ENCODE results near the gene CYBC1.

CYBC1 gene

DNA sequence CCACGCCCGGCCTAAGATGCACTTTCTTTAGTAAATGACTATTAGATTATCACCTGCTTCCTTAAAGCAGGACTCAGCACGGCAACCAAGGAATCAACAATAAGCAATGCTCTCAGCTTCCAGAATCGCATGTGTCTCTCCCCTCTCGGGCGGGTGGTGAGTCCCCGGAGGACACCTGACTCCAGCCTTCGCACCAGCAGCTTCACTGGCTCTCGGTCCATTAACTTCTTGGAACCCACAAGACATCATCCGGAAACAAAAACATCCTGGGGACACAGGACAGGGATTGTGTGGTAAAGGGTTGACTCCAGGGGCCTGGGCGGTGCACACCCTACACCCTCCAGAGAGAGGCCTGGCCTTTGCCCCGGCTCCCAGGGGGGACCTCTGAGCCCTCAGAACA, 56.3 kb downstream of the CYBC1 start:
- no peak for TF ChIP-seq CTCF (IDR thresholded peaks at IDR 0.05; ENCODE audit: low read depth, low read length)
- no peak for DNase-seq (ENCODE audit: extremely low read depth, low read depth)

DNA sequence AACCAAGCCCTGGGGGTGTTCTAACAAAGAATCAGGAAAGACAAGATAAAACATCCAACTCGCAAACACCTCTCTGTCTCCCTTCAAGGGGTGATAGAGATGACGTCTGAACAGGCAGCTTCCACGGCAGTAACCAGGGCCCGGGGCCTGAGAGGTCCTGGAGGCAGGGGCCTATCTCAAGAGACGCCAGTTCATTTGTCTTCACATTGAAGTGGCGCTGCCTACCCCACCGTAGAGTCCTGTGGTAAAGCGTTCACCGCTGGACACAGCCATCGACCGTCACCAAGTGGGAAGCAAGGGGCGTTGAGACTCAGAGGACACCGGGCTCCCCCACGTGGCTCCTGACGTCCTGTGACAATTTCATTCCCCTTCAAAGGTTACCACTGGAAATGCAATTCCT, 57.6 kb downstream of the CYBC1 start:
- no peak for DNase-seq (ENCODE audit: extremely low read depth, low read depth)
- TF ChIP-seq CTCF (IDR thresholded peaks at IDR 0.05; ENCODE audit: low read depth, low read length): no peak

Data from AG09319 (cell line).